GM12801 (cell line): ENCODE results near the gene INSM1.

Source experiments
- CTCF ChIP-seq: IDR thresholded peaks from one replicate; pipeline ENCODE4 v1.5.1; 2011; ENCODE audit warnings: control low read depth; ENCODE audit not compliant: insufficient read length; ENCODE audit errors: extremely low read depth

INSM1 gene

GRCh38 chr20:20366876-20367574 lies 879 bp upstream of the INSM1 start:
- TF ChIP-seq CTCF: no peak

- TF ChIP-seq CTCF: no peak
Observed at GRCh38 chr20:20368418-20369249, 730 bp downstream of the INSM1 start.

- no peak for TF ChIP-seq CTCF
Observed at GRCh38 chr20:20369250-20370093, 1.6 kb downstream of the INSM1 start.

- TF ChIP-seq CTCF: no peak
Observed at GRCh38 chr20:20370094-20370575, 2.2 kb downstream of the INSM1 start.

- TF ChIP-seq CTCF: no peak
Observed at GRCh38 chr20:20371083-20371482, 3.2 kb downstream of the INSM1 start.

GRCh38 chr20:20371681-20372080 lies 3.8 kb downstream of the INSM1 start:
- TF ChIP-seq CTCF: no peak

- no peak for TF ChIP-seq CTCF
Observed at GRCh38 chr20:20373091-20373571, 5.2 kb downstream of the INSM1 start.
